HG03354 (cell line): ENCODE measurements around the gene SEMA4D.
"Not testable (repeated sequence)": the region's sequence is repeated elsewhere in the genome, so short reads cannot be mapped to it uniquely, and the experiment has no call there.

Source experiments
- ATAC-seq: cut with Tn5 transposase; IDR thresholded peaks from one replicate; pipeline ENCODE4 v1.9.1; 2021; ENCODE audit warnings: mild to moderate bottlenecking; ENCODE audit not compliant: unreplicated experiment, poor library complexity, severe bottlenecking

SEMA4D gene

GRCh38 chr9:89484475-89485404 is 13.2 kb downstream of the SEMA4D start:
- ATAC-seq = peak; percentile 56

DNA sequence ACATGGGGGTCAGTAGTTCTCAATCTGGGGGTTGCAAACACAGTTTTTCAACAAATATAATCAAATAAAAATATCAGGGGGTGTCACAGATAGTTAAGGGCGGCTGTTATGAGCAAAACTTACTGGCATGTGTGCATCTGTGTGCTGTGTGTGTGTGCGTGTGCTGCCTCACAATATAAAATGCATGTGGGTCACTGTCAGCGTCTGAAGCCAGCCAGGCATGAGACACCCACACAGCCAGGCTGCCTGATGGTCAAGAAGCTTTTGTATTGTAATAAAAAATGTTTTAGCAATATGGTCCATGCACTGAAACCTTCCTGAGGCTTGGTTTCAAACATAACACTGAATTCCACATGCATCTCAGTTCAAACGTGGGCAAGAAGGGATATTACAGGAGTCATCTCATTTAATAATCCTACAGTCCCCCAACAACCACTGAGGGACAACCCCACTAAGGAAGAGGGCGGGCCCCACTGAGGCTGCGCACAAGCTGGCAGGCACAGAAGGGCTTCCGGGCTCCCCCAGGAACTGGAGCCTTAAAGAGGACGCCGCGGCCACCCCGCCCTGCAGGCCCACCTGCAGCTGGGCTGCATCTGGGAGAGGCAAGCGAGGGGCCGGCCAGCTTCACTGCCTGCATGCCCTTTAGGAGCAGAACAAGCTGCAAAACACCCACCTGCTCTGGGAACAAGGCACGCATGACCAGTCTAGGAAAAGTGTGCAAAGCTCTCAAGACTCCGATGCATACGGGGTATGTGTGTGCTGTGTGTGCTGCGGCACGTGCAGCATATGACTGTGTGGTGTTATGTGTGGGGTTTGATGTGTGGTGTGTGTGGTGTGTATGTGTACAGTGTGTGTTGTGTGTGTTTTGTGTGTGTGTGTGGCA is 14.1 kb downstream of the SEMA4D start:
- peak; percentile 72 for ATAC-seq

GRCh38 chr9:89482901-89483361 is 15.0 kb downstream of the SEMA4D start:
- ATAC-seq = no peak

DNA sequence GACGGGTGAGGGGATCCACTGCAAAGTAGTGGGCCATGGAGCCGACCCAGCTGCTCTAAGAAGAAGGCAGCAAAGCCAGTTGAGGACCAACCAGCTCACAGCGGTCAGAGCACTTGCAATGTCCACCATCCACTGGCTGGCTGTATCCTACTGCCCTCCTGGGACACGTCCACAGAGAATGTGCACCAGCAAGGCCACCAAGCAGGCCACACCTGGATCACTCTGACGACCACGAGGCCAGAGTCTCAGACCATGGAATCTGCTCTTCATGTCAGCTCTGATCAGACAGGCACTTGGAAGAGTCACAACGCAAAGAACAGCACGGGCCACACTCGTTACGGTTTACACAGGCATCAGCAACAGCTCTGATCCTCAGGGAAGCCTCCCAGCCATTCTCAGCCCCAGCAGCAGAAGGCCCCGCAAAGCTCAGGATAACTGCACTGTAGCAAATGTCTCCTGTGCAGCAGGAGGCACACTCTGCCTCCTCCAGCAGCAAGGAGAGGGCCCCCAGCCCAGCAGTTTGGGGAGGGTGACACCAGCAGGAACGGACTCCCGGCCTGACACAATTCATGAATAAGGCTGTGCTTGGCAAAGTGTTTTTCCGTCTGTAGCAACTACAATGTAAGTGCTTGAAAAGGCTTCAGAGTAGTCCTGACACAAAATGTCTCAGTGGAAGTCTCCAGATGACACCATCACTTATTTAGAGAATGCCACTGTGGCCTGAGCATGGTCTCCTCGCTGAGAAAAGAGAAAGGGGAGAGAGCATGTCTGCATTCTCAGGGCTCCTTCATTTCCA is 15.7 kb downstream of the SEMA4D start:
- no peak for ATAC-seq

DNA sequence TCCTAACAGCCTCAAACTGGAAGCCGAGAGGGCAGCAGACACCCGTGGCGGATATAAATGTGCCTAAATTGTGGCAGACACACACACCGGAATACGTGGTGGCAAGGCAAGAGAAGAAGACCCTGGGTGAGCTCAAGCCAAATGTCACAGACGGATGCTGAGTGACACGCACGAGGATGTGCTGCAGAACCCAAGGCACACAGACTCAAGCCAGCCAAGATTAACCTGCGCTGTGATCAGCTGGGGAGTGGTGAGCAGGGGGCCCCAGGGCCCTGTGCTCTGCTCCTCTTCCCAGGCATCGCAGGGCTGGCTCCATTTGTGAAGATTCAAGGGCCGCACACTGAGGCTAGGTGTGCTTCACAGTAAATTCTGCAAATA is 16.4 kb downstream of the SEMA4D start:
- no peak for ATAC-seq

- ATAC-seq = no peak
Measured at GRCh38 chr9:89480825-89481537, 16.9 kb downstream of the SEMA4D start.

DNA sequence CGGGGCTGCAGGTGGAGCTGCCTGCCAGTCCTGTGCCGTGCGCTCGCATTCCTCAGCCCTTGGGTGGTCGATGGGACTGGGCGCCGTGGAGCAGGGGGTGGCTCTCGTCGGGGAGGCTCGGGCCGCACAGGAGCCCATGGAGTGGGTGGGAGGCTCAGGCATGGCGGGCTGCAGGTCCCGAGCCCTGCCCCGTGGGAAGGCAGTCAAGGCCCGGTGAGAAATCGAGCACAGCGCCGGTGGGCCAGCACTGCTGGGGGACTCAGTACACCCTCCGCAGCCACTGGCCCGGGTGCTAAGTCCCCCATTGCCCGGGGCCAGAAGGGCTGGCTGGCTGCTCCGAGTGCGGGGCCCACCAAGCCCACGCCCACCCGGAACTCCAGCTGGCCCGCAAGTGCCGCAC is 17.5 kb downstream of the SEMA4D start:
- ATAC-seq = not testable (repeated sequence)

DNA sequence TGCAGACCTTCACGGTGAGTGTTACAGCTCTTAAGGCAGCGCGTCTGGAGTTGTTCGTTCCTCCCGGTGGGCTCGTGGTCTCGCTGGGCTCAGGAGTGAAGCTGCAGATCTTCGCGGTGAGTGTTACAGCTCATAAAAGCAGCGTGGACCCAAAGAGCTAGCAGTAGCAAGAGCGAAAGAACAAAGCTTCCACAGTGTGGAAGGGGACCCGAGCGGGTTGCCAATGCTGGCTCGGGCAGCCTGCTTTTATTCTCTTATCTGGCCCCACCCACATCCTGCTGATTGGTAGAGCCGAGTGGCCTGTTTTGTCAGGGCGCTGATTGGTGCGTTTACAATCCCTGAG is 18.3 kb downstream of the SEMA4D start:
- ATAC-seq = not testable (repeated sequence)

- ATAC-seq = no peak
Measured at GRCh38 chr9:89478821-89479668, 18.9 kb downstream of the SEMA4D start.

- ATAC-seq = no peak
Measured at GRCh38 chr9:89477811-89478630, 19.9 kb downstream of the SEMA4D start.

GRCh38 chr9:89477384-89477783 is 20.5 kb downstream of the SEMA4D start:
- no peak for ATAC-seq

GRCh38 chr9:89476546-89476945 is 21.4 kb downstream of the SEMA4D start:
- no peak for ATAC-seq

GRCh38 chr9:89475891-89476440 is 21.9 kb downstream of the SEMA4D start:
- no peak for ATAC-seq

DNA sequence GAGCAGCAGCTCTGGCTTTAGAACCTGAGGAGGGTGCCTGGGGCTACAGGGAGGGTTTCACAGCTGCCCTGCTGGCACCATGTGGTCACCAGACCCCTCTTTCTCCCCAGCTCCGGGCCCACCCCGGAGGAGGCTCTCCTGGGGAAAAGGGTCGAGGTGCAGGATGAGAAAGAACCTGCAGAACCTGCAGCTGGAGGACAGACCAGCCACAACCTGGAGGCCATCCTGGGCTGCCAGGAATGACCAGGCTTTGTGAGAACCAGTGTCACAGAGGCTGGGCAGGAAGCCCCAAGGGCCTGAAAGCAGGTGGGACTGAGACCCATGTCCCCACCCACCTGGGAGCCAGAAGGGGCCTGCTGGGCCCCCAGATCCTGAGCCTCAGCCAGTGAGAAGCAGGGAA is 23.0 kb downstream of the SEMA4D start:
- ATAC-seq = no peak

GRCh38 chr9:89473762-89474469 is 24.0 kb downstream of the SEMA4D start:
- ATAC-seq = peak; percentile 56

GRCh38 chr9:89471796-89472320 is 26.1 kb downstream of the SEMA4D start:
- not testable (repeated sequence) for ATAC-seq
